Measurements from ENCODE around the gene CFAP161.

- TF ChIP-seq CTCF (IDR thresholded peaks at IDR 0.05) (no peak), POLR2AphosphoS5 (IDR thresholded peaks at IDR 0.05) (no peak), POLR2A (IDR thresholded peaks at IDR 0.05) (no peak), EP300 (IDR thresholded peaks at IDR 0.05) (no peak)
Observed at GRCh38 chr15:81181220-81181619, 47.1 kb downstream of the CFAP161 start.

Data from gastroesophageal sphincter (tissue), 3 donors.